ENCODE results near the gene NEK9. TPM values are rescaled to one million over a fixed set of nuclear protein-coding genes. Genes with fewer than 3 reads are reported as not detected.

Gene NEK9
- total RNA-seq, 1 donor from 2014 or later, result 78.1 TPM

- ATAC-seq, result no peak
- intact Hi-C loops (cut with DNase I), result no loop called here
- Histone ChIP-seq H3K36me3 (peaks cover 3% of the 10 kb centered on the region), H3K9me3 (no peaks in the 10 kb centered on the region), H3K4me3 (no peak overlapping the region), H3K27me3 (no peaks in the 10 kb centered on the region), H3K27ac (no peak overlapping the region), H3K4me1 (peaks cover 28% of the 10 kb centered on the region)
- DNase-seq, result no peak
- TF ChIP-seq CTCF (IDR thresholded peaks at IDR 0.05), result no peak
Observed at GRCh38 chr14:75162631-75163030, 35.8 kb upstream of the NEK9 start.

- intact Hi-C loops (cut with DNase I), result no loop called here
- ATAC-seq (no peak), DNase-seq (no peak)
- peaks cover 10% of the 10 kb centered on the region for H3K4me1 ChIP-seq
- peaks cover 3% of the 10 kb centered on the region for H3K36me3 ChIP-seq
- TF ChIP-seq CTCF (IDR thresholded peaks at IDR 0.05), result no peak
- H3K9me3 ChIP-seq, result no peaks in the 10 kb centered on the region
- no peak overlapping the region for H3K4me3 ChIP-seq
- no peaks in the 10 kb centered on the region for H3K27me3 ChIP-seq
- no peak overlapping the region for H3K27ac ChIP-seq
Observed at GRCh38 chr14:75158843-75159614, 32.2 kb upstream of the NEK9 start.

DNA sequence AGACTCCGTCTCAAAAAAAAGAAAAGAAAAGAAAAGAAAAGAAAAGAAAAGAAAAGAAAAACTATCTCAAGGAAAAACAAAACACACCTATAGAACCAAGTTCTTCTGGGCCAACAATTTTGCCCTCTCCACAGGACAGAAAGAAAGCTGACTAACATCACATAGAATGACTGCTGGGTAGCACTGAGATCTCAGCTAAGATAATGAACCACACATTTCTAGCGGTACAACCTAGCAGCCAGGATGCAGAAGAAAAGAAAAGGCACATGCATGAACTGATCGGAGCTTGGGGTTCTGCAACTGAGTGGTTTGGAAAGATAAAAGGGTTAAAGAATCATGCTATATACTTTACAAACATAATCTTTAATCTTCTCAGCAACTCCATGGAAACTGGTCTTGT lies 30.1 kb upstream of the NEK9 start:
- DNase-seq, result no peak
- TF ChIP-seq CTCF (IDR thresholded peaks at IDR 0.05), result no peak
- Histone ChIP-seq H3K27me3 (no peaks in the 10 kb centered on the region), H3K4me1 (peaks cover 10% of the 10 kb centered on the region), H3K9me3 (no peaks in the 10 kb centered on the region), H3K4me3 (no peak overlapping the region), H3K27ac (no peak overlapping the region), H3K36me3 (peaks cover 7% of the 10 kb centered on the region)
- no peak for ATAC-seq
- intact Hi-C loops (cut with DNase I), result no loop called here

DNA sequence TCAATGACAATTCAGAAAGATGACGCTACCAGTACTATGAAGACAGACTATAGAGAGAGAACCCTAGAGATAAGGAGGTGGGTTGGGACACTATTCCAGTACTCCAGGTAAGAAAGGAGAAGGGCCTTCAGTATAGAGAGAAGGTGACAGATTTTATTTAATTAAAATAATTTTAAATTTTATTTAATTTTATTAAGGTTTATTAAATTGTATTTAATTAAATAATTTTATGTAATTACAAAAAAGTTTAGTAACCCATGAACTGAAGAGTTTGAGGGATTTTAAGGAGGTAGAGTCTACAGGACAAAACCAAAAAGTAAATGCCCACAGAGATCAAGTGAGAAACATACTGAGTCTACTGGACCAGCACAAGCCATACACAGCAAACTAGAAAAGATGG lies 29.3 kb upstream of the NEK9 start:
- no peak overlapping the region for H3K4me3 ChIP-seq
- H3K36me3 ChIP-seq, result peaks cover 15% of the 10 kb centered on the region
- no peaks in the 10 kb centered on the region for H3K9me3 ChIP-seq
- H3K27me3 ChIP-seq, result no peaks in the 10 kb centered on the region
- DNase-seq (no peak), ATAC-seq (no peak)
- no peak overlapping the region for H3K27ac ChIP-seq
- H3K4me1 ChIP-seq, result peaks cover 10% of the 10 kb centered on the region
- intact Hi-C loops (cut with DNase I), result no loop called here
- no peak for TF ChIP-seq CTCF (IDR thresholded peaks at IDR 0.05)

GRCh38 chr14:75155169-75155568 lies 28.3 kb upstream of the NEK9 start:
- peaks cover 8% of the 10 kb centered on the region for H3K4me1 ChIP-seq
- ATAC-seq (no peak), DNase-seq (no peak)

More at GRCh38 chr14:75155169-75155568, 28.3 kb upstream of the NEK9 start:
- no peaks in the 10 kb centered on the region for H3K27me3 ChIP-seq
- H3K36me3 ChIP-seq, result peaks cover 23% of the 10 kb centered on the region
- no peak for TF ChIP-seq CTCF (IDR thresholded peaks at IDR 0.05)
- intact Hi-C loops (cut with DNase I), result no loop called here
- H3K9me3 ChIP-seq, result no peaks in the 10 kb centered on the region
- H3K27ac ChIP-seq, result no peak overlapping the region
- H3K4me3 ChIP-seq, result no peak overlapping the region
